ENCODE measurements around the gene PDE3B.
"Not testable (repeated sequence)": the region's sequence is repeated elsewhere in the genome, so short reads cannot be mapped to it uniquely, and the experiment has no call there.

Gene PDE3B

DNA sequence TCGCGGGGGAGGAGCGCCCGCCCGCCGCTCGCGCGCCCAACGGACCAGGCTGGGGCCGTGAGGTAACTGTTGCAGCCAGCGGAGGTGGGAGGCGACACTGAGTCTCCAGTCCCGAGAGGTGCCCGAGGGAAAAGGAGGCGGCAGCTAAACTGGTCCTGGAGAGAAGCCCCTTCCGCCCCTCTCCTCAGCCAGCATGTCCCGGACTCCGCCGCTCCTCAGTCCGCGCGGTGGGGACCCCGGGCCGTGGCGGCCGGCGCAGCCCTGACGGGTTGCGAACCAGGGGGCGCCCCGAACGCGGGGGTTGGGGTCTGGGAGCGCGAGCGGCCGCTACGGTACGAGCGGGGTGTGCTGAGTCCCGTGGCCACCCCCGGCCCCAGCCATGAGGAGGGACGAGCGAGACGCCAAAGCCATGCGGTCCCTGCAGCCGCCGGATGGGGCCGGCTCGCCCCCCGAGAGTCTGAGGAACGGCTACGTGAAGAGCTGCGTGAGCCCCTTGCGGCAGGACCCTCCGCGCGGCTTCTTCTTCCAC is at the start of gene PDE3B:
TSS of gene PDE3B (plus strand) at position 108 of the 529 bp plus-strand sequence. CDS start at position 380, 272 bp downstream.
- peak; percentile 72 for DNase-seq

DNA sequence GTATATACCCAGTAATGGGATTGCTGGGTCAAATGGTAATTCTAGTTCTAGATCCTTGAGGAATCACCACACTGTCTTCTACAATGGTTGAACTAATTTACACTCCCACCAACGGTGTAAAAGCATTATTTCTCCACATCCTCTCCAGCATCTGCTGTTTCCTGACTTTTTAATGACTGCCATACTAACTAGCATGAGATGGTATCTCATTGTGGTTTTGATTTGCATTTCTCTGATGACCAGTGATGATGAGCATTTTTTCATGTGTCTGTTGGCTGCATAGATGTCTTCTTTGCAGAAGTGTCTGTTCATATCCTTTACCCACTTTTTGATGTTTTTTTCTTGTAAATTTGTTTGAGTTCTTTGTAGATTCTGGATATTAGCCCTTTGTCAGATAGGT is 48.3 kb upstream of the PDE3B start:
- DNase-seq: not testable (repeated sequence)

DNA sequence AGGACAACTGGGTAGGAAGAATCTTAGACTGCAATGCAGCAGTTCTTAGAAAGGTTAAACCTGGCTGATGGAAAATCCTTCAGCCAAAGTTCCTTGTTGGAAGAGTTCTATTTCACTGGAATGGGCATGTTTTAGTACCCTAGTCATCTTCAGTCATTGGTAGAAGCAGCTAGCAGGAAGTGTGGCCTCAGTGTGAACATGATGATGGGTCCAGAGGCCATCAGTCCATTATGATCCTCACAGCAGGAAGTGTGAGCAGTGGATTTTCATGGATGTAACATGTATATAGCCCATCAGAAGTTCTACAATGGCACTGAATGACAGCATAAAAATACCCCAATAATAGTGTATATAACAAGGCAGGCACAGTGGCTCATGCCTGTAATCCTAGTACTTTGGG is 35.9 kb upstream of the PDE3B start:
- DNase-seq: no peak

DNA sequence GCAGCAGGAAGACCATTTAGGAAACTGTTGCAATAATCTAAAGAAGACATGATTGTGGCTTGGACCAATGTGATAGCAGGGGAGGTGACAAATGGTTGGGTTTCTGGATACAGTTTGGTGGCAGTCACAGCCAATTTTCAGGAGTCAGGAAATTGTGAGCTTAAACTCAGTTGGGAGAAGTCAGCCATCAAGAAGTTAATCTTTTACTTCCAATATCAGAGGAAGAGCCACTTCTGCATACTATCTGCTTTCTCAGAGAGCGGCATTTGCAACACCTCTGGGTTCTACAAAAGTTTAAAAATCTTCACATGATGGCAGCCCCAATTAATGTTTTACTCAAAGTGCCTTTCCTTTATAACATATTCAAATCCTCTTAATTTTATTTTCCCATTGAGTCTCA is 33.7 kb upstream of the PDE3B start:
- DNase-seq: no peak

DNA sequence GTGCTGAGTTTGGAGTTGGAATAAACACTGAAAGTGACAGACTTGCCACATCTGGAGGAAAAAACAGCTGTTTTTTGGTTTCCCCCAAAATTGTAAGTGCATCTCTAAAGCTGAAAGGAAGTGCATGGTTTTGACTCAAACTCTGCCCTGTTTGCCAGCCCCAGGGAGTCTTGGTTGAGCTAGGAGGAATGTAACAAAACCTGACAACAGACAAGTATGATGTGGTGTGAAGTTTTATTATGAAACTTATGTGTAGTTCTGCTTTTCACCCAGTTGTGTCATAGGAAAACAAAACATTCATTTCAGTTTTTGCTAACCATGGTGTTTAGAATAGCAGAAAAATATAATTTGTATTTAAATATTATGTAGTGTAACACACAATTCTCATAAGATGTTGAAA is 31.7 kb upstream of the PDE3B start:
- DNase-seq: no peak

DNA sequence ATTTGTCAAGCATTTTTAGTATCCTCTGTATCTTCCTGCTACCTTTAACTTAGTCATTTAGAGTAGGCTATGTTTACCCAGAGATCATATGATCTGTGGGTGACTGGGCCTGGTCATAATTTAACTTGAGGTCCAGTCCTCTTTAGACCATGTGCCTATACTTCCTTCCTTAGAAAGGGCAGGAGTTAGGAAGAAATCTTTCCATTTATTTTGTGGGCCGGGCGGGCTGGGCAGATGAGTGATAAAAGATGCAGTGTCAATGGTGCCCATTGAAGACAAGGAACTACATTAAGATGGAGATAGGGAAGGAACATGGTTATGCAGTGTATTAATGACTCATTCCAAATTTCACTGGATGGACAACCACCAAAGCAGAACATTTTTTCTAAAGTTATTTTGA is 30.9 kb upstream of the PDE3B start:
- DNase-seq: no peak

DNA sequence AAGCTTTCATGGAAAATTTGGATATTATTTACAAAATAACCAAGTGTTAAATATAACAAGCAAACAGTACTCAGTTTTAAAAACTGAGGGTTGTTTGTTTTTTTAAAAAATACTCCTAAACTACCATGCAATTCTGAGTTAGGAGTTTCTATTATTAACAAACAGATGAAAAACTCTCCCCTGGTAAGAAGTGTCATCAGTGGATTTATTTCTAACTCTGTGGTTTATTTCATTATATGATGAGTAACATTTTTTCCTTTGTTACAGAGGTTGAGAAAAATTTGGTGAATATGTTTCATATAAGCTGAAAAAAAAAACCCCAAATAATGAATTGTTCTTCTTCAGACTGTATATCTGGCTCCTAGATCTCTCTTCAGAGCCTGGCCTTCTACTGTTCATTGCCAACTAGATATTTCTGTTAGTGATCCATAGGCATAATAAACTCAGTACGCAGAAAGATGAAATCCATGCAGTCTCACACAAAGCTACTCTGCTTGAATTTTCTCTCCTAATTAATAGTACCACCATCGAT is 29.4 kb upstream of the PDE3B start:
- DNase-seq: no peak

DNA sequence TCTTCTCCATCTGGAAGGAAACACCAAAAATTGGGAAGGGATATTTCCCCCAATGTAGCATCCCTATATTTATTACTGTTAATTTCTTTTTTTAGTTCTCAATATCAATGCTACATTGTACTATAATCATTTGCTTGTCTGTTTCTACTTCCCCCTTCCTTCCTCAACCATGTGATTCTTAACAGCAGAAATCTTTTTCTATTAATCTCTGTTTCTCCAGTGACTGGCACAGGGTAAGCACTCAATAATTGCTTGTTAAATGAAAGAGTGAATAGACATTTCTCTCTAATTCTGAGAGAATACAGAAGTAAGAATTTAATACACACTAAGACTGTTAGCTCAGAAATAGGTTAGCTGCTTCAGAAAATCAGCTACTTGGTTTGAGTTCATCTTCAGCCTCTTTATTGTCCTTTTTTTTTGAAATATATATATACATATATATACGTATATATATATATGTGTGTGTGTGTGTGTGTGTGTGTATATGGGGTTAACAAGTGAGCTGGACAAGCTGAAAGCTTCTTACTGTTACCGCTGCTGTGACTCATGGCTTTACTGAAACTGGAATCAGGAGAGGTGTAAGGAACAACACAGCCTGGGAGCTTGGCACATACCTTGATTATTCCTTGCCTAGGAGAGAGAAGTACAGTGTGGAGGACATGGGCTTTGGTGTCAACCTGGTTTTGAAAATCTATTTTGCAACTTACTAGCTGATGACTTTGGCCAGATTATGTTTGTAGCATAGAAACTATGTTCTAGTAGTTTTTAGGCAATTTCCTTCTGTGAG is 26.2 kb upstream of the PDE3B start:
- DNase-seq: no peak

DNA sequence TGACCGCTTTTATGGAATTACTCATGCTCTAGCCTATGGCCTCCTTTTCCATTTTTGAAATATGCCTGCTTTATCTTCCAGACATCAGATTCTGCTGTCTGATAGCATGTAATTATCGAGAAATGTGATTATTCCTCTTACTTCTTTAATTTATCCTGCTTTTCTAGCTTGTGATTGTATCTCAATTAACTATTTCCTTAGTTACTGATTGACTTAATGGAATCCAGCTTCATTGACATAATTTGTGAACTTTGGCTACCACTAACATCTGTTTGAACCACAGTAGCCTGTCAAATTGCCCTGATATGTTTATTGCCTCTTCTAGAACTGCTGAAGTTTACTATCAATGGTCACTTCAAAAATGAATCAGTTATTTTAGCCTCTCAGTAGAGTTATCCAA is 25.5 kb upstream of the PDE3B start:
- no peak for DNase-seq

DNA sequence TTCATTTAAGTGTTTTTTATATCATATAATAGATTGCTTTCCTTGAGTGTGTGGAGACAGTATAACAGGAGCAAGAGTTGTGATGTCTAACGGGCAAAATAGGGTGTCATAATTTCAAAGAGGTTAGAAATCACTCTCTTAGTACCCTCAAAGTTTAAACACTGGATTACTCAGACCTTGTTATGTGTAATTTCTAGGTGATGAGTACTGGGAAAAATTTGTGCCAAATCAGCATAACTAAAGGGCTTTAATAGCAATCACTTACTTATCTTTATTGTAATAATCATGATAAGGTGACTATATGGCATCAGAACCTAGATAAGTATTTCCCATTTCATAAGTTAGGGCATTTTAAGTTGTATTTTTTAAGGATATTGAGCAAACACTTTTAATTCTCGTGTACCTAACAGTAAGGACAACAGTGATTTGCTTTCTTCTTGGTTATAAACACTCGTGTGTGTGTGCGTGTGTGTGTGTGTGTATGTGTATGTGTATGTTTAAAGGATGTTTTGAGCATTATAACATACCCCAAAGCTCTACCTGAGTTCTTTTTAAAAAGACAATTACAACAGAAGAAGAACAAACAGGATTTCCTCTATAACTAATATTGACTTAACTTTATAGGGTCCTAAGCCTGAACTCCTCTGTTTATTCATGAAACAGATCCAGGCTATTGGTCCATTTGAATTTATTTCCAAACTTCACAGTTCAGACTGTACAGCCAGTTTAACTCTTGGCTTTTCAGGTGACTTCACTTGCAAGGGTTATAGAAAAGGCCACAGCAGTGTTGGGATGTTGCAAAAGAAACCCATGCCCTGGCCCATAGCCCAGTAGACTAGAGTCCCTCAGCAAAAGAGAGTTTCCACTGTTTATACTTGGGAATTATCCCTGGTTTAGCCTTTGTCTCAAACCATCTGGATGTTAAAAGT is 23.7 kb upstream of the PDE3B start:
- no peak for DNase-seq

DNA sequence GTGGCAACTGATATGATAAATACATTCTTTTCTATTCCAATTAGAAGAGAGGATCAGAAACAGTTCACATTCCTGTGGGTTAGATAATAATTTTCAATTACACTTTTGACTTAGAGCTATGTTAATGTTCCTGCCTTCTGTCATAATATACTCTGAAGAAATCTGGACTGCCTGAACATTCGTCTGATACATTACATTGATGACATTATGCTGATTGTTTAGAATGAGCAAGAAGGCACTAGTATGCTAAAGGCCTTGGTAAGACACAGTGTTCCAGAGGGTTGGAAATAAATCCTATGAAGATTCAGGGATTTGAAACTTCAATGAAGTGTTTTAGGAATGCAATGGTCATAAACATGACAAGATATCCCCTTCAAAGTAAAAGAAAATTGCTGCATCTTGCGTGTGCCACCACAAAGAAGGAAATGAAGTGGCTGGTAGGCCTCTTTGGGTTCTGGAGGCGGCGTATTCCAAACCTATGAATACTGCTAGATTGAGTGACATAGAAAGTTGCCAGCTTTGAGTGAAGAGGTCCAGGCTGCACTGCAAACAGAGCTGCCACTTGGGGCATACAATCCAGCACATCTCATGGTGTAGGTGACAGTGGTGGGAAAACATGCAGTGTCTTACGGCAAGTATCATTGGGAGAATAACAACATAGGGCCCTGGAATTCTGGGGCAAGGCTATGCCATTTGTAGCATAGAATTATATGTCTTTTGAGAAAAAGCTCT is 21.2 kb upstream of the PDE3B start:
- DNase-seq: no peak

DNA sequence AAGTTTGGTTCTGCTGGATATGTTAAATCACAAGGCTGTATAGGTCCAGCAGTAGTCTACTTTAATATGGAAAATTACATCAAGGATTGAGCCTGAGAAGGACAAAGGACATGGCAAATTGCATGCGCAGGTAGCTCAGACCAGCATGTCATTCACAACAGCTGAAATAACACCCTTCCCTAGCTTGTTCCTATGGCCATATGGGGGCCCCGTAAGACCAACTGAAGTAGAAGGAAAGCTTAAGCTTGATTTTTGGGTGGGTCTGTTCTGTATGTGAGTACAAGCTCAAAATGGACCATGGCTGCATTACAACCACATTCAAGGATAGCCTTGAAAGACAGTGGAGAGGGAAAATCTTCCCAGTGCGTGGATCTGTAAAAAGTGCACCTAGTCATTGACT is 20.6 kb upstream of the PDE3B start:
- no peak for DNase-seq

DNA sequence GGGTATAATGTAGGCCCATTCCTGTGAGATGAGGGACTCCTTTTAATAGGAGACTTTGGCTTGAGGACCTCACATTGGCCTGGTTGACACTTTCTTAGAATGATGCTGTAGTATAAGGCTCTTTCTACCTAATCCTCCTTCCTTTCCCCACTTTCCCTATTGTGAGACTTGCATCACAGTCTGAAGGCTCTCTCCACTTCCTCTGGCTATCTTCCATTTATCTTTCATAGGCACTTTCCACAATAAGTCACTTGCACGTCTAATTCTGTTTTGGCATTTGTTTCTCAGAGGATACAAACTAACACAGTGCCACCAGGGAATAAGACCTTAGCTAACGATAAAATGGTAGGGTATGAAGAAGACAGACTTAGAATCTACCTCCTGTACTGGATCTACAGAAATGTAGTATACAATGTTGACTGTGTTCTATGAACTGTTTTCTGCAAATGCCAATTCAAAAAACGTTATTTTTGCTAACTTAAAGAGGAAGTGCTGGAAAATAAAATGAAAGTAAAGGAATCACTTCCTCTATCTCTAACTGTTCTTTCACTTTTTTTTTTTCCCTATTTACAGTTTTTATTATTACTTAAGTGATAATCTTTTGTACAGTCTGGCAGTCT is 17.9 kb upstream of the PDE3B start:
- DNase-seq: no peak

DNA sequence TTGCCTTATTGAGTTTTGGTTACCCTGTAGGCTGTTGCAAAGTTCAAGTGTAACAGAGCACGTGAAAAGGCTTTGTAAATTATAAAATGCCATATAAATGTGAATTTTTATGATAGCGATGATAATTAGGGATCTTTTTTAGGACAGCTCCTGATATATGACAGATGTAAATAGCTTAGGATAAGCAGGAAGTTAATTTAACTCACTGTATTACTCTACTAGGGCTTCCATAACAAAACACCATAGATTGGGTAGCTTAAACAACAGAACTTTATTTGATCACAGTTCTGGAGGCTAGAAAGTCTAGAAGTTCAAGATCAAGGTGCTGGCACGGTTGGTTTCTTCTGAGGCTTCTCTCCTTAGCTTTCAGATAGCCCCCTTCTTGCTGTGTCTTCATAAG is 17.0 kb upstream of the PDE3B start:
- no peak for DNase-seq

DNA sequence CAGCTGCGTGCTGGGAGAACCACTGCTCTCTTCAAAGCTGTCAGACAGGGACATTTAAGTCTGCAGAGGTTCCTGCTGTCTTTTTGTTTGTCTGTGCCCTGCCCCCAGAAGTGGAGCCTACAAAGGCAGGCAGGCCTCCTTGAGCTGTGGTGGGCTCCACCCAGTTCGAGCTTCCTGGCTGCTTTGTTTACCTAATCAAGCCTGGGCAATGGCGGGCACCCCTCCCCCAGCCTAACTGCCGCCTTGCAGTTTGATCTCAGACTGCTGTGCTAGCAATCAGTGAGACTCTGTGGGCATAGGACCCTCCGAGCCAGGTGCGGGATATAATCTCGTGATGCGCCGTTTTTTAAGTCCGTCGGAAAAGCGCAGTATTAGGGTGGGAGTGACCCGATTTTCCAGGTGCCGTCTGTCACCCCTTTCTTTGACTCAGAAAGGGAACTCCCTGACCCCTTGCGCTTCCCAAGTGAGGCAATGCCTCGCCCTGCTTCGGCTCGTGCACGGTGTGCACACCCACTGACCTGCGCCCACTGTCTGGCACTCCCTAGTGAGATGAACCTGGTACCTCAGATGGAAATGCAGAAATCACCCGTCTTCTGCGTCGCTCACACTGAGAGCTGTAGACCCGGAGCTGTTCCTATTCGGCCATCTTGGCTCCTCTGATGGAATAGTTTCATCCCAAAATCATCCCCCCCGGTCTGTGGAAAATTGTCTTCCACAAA is 9.9 kb upstream of the PDE3B start:
- DNase-seq: not testable (repeated sequence)

DNA sequence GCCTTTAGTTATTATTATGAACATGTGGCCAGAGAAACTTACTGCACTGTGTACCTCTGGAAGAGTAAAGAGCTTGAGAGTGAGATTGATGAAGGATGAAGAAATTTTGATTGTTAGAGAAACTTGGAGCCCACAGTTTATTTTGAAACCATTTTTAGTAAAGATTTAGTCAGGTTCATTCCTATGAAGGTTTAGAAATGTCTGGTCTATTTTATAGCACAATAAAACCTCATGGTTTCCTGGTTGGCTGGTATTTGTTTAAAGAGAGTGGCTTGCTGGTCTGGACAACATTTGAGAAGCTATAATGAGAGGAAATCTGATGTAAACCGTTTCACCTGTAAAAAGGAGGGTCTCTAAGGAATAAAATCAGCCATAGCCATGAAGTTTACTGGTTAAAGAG is 8.8 kb upstream of the PDE3B start:
- no peak for DNase-seq

DNA sequence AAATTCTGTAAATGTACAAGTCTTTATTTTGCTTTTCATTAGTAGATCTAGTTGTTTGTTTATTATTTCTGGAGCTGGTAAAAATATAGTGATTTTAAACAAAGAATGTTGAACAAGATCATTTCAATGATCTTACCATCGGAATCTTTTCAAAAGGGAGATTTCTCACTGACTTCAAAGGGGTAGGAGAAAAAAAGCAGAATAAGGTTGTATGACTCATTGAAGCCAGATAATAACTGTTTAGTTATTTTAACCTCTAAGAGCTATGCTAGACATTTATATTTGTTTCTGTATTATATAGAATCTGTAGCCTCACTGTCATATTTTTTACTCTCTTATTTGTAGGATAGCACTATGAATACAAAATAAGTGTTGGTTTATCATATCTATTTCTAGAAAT is 8.1 kb upstream of the PDE3B start:
- no peak for DNase-seq

DNA sequence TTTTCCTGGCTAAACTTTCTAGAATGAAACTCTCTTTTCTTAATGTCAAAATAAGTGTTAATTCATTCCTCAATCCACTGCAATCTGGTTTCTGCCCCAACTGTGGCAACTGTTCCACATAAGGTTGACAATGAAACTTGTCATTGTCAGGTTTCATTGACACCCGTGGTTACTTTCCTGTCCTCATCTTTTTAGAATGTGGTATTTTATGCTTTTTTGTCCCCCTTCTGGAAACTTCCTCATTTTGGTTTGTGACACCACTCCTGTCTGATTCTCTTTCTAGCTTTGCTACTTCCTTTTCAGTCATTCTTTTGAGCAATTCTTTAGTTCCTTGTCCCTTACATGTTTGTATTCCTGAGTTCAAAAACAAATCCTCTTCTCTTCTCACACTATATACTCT is 7.5 kb upstream of the PDE3B start:
- no peak for DNase-seq

DNA sequence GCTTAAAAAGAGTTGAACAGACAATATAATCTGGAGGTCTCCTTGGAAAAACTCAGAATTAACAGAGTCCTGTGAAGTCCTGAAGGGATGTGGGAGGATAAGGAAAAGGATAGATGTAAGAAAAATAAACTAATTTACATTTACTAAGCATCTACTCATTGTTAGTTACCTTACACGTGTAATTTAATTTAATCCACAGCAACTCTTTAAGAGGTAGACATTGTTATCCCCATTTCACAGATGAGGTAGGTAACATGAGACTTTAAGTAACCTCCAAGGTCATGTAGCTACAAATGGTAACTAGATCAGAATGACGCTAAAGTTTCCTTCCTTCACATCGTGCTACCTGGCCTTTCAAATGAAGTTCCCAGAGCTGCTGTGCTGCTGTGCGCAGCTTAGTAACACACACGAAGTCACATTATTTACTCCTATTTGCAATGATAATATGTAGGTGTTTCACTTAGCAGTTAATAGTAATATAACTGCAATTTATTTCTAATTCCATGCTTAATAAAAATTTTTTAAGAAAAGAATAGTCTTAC is 5.7 kb upstream of the PDE3B start:
- no peak for DNase-seq

DNA sequence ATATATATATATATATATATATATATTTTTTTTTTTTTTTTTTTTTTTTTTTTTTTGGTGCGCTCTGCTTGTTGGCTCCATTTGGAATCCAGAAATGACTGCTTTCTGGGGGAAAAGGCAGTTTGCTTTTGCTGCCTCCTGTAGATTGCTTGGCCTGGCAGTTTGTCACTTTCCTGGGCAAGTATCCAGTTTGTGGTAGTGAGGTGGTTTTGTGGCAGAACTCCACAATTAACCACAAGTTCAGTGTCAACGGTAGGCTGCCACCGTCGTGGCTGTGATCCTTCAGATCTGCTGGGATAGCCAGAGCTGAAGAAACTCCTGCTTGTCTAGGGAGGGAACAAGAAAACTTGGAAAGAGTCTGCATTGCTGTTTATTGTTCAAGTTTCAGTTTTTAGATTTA is 5.0 kb upstream of the PDE3B start:
- DNase-seq: no peak

DNA sequence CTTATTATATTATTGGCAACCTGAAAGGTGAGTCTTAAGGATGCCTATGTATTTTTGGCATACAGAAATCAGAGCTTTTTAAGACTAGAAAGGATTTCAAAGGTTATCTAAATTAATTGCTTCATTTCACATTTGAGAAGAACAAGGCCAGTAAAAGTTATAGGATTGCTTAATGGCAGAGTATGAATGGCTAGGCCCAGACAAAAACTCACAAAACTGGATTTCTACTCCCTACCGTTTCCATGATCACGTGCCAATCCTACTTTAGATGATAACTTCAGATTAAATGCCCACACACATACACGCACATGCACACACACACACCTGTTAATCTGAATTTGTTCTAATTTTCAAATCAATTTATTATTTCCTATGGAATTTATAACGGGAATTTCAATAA is 1.8 kb upstream of the PDE3B start:
- DNase-seq: no peak
